ENCODE data around the gene ABHD13.
"Not testable (repeated sequence)": the region's sequence is repeated elsewhere in the genome, so short reads cannot be mapped to it uniquely, and the experiment has no call there.

DNA sequence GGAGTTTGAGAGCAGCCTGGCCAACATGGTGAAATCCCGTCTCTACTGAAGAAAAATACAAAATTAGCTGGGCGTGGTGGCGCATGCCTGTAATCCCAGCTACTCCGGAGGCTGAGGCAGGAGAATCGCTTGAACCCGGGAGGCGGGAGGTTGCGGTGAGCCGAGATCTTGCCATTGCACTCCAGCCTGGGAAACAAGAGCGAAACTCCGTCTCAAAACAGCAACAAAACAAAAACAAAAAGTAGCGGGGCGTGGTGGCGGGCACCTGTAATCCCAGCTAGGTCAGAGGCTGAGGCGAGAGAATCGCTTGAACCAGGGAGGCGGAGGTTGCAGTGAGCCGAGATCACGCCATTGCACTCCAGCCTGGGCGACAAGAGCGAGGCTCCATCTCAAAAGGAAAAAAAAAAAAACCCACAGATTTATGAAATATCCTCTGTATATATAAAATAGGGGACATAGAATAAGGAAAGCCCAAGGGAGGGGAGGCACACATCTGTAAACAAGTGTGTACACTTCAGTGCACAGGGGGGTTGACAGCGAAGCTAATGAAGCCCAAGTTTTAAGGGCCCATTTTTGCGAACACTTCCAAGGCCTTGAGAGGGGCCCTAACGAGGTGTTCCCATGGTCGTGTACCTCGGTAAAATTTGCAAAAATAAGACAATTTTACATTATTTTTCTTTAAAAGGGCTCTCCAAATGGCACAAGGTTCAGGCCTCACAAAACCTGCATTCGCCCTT is 717 bp upstream of the ABHD13 start:
- TF ChIP-seq POLR2A (IDR thresholded peaks at IDR 0.05; ENCODE audit: low read length); GATA1 (IDR thresholded peaks at IDR 0.05; ENCODE audit: low read depth, low read length): not testable (repeated sequence)
